ENCODE results near the gene BUB1B. TPM values are rescaled to one million over a fixed set of nuclear protein-coding genes. Genes with fewer than 3 reads are reported as not detected.

Gene BUB1B
- total and polyA plus RNA-seq, 9 of the 15 experiments (the other 6 are each of a cell fraction or from before 2014, with no cell fraction given) = 28.7 to 113 (median 82.2) TPM

DNA sequence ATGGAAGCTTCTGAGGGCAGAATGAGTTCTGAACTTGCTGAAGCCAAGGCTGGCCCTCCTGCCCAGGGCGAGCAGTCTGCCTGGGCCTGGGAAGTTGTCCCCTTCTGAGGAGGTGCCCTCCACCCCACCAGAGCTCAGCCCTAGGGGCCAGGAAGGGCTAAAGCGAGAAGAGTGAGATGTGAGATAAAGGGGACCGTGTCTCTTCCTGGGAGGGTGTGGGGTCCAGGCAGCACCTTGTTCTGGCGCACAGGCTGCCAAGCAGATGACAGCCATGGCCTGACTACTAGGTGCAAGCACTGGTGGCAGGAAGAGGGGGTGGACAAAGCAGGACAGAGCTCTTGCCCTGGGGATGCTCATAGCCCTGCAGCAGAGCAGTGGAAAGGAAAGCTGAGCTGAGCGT, 81.7 kb downstream of the BUB1B start:
- H3K27ac ChIP-seq (ENCODE audit: extremely low read depth, low read depth, low read length) = no peak overlapping the region
- CTCF ChIA-PET (ENCODE audit: low intra/inter-chr PET ratio) = interaction anchor here (0.6 kb wide), 1 partner anchor 456 kb away, joined by 3 read pairs; no protein-coding TSS in a partner anchor

More for the DNA sequence above, 81.7 kb downstream of the BUB1B start:
- WGBS (ENCODE audit: insufficient coverage, low coverage, missing lambda C conversion rate) = 12% methylated on average over 4 of the region's 5 CpGs
- Histone ChIP-seq H3K27me3 (ENCODE audit: control insufficient read depth in 2 of 2, insufficient read depth in 2 of 2, low read length in 2 of 2) (peaks cover 0 to 10% of the 10 kb centered on the region in 2 experiments; a peak in 2 of 5 replicates), H3K9ac (ENCODE audit: insufficient read depth in 1 of 2, low read depth in 2 of 2, low read length in 2 of 2) (peak overlapping the region in 1 of 2 experiments; percentile 32; a peak in 1 of 4 replicates), H3K4me2 (ENCODE audit: insufficient read depth, low read length) (peak overlapping the region; percentile 26; the same call in 1 of the 2 replicates), H2AFZ (ENCODE audit: low read depth, low read length) (peak overlapping the region; percentile 73), H3K36me3 (ENCODE audit: control insufficient read depth, insufficient read depth, low read length) (no peaks in the 10 kb centered on the region), H3K9me3 (replicated peaks; ENCODE audit: control insufficient read depth, insufficient read depth, low read depth, low read length) (no peaks in the 10 kb centered on the region), H3K4me1 (replicated peaks in 1 of 2; ENCODE audit: control insufficient read depth in 2 of 2, insufficient read depth in 2 of 2, low read length in 2 of 2) (peaks cover 24 to 40% of the 10 kb centered on the region in 2 experiments; a peak in 4 of 5 replicates), H3K9me1 (ENCODE audit: control insufficient read depth, insufficient read depth, low read length) (no peaks in the 10 kb centered on the region), H3K4me3 (no peak overlapping the region), H4K20me1 (replicated peaks; ENCODE audit: control insufficient read depth, insufficient read depth, low read length) (no peaks in the 10 kb centered on the region), H3K79me2 (ENCODE audit: control insufficient read depth, insufficient read depth, low read length) (no peaks in the 10 kb centered on the region)
- peak in 1 of 4 experiments; percentile 27 for DNase-seq (ENCODE audit: extremely low read depth in 1 of 4, low spot score in 3 of 4)
- ATAC-seq = peak; percentile 15
- in situ Hi-C loops (cut with MboI) (no loop called here), intact Hi-C loops (cut with micrococcal nuclease) (no loop called here)
- no peak for FAIRE-seq
- TF ChIP-seq ZNF347 (CRISPR knock-in tag; IDR thresholded peaks at IDR 0.05; ENCODE audit: low read depth) = no peak
- TF ChIP-seq ZNF232 (CRISPR knock-in tag; IDR thresholded peaks at IDR 0.05) = no peak
- TF ChIP-seq SMAD4 (CRISPR knock-in tag; conservative IDR thresholded peaks at IDR 0.05) = no peak
- TF ChIP-seq SMARCC2 (IDR thresholded peaks at IDR 0.05; ENCODE audit: low read depth) = no peak
- TF ChIP-seq, protein P1, sequence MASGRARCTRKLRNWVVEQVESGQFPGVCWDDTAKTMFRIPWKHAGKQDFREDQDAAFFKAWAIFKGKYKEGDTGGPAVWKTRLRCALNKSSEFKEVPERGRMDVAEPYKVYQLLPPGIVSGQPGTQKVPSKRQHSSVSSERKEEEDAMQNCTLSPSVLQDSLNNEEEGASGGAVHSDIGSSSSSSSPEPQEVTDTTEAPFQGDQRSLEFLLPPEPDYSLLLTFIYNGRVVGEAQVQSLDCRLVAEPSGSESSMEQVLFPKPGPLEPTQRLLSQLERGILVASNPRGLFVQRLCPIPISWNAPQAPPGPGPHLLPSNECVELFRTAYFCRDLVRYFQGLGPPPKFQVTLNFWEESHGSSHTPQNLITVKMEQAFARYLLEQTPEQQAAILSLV (tag; IDR thresholded peaks at IDR 0.05) = no peak
- TF ChIP-seq ZC3H11A (IDR thresholded peaks at IDR 0.05; ENCODE audit: low read depth, low read length) = no peak
- TF ChIP-seq NCOR1 (IDR thresholded peaks at IDR 0.05) = no peak
- TF ChIP-seq RBM22 (IDR thresholded peaks at IDR 0.05; ENCODE audit: low read depth, low read length, poor library complexity, severe bottlenecking) = no peak
- no peak for TF ChIP-seq RFX1 (IDR thresholded peaks at IDR 0.05)
- TF ChIP-seq PCBP2 (IDR thresholded peaks at IDR 0.05; ENCODE audit: low read depth, low read length, poor library complexity, severe bottlenecking) = no peak
- POLR2A ChIA-PET = interaction anchor here (0.6 to 2.1 kb wide), 7 partner anchors 10 to 201 kb away, joined by 3 to 8 read pairs (median 3); no protein-coding TSS in a partner anchor
- BruUV-seq (replicated peaks) = no TSS peak

Measured in K562 (cell line).